GM21381 (cell line): ENCODE results near the gene PPM1E.
"Not testable (repeated sequence)": the region's sequence is repeated elsewhere in the genome, so short reads cannot be mapped to it uniquely, and the experiment has no call there.

Experiments
- ATAC-seq: cut with Tn5 transposase; IDR thresholded peaks from one replicate; pipeline ENCODE4 v1.9.1; 2021; ENCODE audit warnings: mild to moderate bottlenecking, moderate library complexity; ENCODE audit not compliant: unreplicated experiment

The PPM1E gene

GRCh38 chr17:58755577-58756245 lies at the start of gene PPM1E:
Gene PPM1E, plus strand, starts transcription at chr17:58755854.
- ATAC-seq, result no peak

DNA sequence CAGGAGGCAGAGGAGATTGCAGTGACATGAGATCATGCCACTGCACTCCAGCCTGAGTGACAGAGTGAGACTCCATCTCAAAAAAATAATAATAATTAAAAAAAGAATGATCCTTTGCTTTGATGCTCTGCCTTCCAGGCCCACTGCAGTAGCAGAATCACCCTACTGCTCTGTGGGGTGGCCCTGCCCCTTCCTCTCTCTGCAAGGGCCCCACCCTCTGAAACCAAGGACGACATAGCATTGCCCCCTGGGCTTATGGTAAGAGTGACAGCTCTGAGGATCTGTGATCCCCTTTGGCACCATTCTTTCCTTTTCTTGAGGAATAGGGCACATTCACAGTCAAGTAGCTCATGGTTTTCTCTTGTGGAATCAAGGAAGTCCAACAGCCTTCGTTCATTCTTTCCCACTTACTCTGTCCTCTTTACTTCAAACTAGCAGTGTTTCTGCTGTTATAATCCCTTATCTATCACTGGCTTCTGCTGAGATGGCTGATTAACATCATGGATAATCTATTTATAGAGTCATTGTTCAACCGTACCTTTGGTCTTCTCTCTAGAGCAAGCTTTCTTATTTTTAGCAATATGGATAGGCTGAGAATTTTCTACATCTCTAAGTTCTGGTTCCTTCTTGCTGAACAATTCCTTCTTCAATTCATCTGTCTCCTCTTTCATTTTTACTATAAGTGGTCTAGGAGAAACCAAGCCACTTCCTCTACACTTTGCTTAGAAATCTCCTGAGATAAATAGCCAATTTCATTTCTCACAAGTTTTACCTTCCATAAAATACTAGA lies 49.1 kb upstream of the PPM1E start:
- no peak for ATAC-seq

DNA sequence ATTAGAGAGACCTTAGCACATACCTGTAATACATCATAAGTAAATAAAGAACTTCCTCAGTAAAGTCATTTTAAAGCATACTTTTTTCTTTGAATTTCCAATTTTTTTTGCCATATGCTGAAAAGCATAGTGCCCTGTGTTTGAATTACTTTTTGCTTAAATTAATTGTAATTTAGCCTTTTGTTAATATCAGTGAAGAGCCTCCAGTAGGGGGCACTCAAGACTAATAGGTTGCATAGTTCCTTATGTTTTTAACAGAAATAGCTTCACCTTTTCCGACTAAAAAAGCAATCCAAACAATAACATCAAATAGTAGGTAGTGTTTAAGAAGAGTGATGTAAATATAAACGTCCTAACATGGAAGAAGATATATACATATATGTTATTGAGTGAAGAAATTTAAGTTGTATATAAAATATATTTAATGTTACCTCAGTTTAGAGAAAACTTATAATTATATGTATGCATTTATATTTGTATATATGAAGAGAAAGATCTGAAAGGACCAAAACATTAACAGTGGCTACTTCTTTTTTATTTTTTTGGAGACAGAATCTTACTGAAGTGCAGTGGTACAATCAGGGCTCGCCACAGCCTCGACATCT lies 44.6 kb upstream of the PPM1E start:
- no peak for ATAC-seq

- ATAC-seq, result no peak
Measured at GRCh38 chr17:58722274-58722673, 33.4 kb upstream of the PPM1E start.

DNA sequence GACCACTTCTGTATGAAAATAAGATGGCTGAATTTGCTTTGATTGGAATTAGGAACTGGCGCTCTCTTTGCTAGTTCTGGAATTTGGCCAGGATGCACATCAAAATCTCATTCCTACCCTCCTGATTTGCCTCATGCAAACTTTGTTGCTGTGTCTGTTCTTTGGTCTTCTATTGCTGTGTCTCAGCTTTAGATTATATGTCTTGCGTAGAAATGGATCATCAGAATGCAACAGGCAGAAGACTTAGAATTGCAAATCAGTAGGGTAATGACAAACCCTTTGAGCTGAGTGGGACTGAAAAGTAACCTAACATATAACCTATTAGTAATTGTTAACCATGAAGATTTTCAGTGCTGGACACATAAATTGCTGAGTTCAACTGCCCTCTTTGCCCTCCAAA lies 33.0 kb upstream of the PPM1E start:
- no peak for ATAC-seq

- ATAC-seq, result no peak
Measured at GRCh38 chr17:58728798-58729197, 26.9 kb upstream of the PPM1E start.

DNA sequence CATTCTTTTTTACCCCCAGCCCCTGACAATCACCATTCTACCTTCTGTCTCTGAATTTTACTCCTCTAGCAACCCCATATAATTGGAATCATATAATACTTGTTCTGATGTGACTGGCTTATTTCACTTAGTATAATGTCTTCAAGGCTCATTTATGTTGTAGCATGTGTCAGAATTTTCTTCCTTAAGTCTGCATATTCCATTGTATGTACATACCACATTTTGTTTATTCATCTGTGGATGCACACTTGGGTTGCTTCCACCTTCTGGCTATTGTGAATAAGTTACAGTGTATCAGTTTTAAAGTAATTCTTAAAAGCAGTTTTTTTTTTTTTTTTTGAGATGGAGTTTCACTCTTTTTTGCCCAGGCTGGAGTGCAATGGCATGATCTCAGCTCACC lies 24.7 kb upstream of the PPM1E start:
- ATAC-seq, result no peak

- no peak for ATAC-seq
Measured at GRCh38 chr17:58734040-58734439, 21.6 kb upstream of the PPM1E start.

DNA sequence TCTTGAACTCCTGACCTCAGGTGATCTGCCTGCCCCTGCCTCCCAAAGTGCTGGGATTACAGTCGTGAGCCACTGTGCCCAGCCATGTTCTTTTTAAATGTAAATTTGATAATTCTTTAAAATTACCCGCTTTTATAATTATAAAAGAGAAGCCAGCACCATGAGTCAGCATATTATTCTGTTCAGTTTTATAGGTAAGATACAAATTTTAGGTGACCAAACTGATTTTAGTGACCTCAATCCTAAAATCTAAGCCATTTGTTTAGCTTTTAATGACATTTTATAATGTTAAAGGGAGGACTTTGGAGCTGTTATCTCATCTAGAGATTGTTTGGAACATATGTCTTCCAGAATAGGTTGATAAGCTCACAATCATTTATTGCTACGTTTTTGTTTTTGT lies 20.8 kb upstream of the PPM1E start:
- ATAC-seq, result no peak

DNA sequence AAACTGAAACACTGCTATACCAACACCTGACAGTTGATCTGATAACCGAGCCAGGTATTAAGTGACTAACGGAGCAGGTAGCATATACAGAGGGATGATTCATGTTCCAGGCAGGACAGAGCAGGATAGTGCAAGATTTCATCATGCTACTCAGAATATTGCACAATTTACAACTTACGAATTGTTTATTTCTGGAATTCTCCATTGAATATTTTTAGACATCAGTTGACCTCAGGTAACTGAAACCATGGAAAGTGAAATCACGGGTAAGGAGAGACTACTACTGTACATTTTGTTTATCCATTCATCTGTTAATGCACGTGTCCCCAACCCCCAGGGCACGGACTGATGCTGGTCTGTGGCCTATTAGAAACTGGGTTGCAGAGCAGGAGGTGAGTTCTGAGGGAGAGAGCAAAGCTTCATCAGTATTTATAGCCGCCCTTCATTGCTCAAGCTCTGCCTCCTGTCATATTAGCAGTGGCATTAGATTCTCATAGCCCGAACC lies 14.5 kb upstream of the PPM1E start:
- ATAC-seq, result no peak

GRCh38 chr17:58747674-58748073 lies 8.0 kb upstream of the PPM1E start:
- ATAC-seq, result no peak

DNA sequence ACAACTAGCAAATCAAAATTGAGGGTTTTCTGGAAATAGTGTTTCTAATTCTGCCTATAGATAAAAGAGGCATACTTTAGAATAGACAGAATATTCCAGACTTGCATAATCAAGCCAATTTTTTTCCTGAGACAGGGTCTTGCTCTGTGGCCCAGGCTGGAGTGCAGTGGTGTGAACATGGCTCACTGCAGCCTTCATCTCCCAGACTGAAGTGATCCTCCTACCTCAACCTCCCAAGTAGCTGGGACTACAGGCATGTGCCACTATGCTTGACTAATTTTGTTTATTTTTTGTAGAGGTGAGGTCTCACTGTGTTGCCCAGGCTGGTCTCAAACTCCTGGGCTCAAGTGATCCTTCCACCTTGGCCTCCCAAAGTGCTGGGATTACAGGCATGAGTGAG lies 6.0 kb upstream of the PPM1E start:
- not testable (repeated sequence) for ATAC-seq

- no peak for ATAC-seq
Measured at GRCh38 chr17:58753026-58753425, 2.6 kb upstream of the PPM1E start.

- ATAC-seq, result no peak
Measured at GRCh38 chr17:58755269-58755576, 431 bp upstream of the PPM1E start.

- ATAC-seq, result no peak
Measured at GRCh38 chr17:58756246-58757161, 850 bp downstream of the PPM1E start.

DNA sequence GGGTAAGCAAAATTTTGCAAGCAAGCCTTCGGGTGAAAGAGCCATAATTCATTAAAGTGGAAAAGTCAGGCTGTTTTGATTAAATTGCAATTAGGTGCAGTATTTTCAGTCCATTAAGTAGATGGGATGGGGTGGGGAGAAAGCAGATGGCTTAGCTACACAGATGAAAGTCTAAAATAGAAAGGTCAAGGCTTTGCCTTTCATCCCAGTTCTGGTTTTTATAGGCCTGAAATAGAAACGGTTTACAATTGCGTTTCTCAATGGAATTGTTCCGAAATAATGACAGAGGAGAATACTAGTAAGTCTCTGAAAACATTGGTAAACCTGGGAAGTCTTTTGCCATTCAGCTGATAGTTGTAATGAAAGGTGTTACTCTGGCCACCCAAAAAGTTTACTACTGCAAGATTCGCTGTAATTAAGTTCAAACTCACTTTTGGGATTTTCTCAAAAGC lies 1.5 kb downstream of the PPM1E start:
- no peak for ATAC-seq

GRCh38 chr17:58758890-58759289 lies 3.2 kb downstream of the PPM1E start:
- ATAC-seq, result no peak

DNA sequence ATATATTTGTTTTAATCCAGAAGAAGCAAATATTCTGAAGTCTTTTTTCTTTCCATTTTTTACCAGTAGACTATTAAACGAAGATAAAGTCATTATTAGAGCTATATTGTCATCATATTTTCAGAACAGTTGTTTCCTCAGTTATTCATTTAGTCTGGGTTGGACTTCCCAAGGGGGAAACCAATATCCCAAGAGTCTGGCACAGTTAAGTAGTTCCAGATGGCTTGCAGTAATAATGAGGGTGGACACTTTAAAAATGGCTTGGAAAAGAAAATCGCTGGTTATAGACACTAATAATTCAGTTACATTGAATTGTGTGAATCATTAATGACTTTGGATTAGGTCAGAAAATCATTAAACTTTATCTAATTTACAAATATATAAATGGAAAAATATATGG lies 3.9 kb downstream of the PPM1E start:
- no peak for ATAC-seq

DNA sequence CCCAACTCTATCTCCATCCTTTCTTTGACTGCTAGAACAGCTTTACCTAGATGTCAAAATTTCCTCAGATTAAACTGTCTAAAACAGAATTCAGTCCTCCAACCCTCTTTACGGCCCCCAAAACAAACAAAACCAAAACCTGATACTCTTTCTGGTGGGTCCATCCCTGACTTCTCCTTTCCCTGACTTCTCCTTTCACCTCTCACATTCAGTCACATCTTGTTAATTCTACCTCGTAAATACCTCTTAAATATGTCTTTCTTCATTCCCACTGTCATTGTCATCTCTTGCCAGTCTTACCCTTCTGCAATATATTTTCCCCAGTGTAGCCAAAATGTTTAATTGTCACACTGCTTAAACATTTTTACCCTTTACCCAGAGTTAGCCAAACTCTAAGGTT lies 4.6 kb downstream of the PPM1E start:
- ATAC-seq, result no peak

DNA sequence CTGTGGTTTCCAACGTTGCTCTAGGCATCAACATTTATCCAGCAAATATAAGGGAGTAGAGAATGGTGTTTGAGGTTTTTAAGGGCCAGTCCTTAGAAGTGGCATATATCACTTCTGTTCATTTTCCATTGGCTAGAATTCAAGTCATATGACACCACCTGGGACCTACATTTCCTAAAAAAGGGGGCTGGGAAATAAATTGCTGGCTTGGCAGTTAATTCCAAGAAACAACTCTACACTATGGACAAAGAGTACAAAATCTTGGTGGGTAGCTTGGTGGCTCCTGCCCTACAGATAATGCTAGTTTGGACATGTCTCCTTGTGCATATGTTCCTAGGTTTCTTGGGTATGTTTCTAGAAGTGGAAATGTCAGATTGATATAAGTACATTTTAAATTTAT lies 7.6 kb downstream of the PPM1E start:
- ATAC-seq, result no peak

- no peak for ATAC-seq
Measured at GRCh38 chr17:58764373-58764772, 8.7 kb downstream of the PPM1E start.
